OCI-LY7 (cell line): ENCODE data around the gene KIF21B. TPM values are rescaled to one million over a fixed set of nuclear protein-coding genes. Genes with fewer than 3 reads are reported as not detected.
A peak's percentile ranks its signal among the peaks of the same experiment; 100 is the strongest.

Source experiments
- BruUV-seq: library from RNA; stranded (reverse); fragments of 400-500 nt; replicated peaks from 2 replicates; lab custom pipeline; 2021; lab: Mats Ljungman, UMichigan
- CTCF ChIA-PET: fragments of 300-600 bp; sonication (Branson Sonifier 250); formaldehyde crosslinking; loops from one replicate; lab custom pipeline; 2022; ENCODE audit warnings: antibody characterized with exemption; ENCODE audit not compliant: unreplicated experiment; lab: Charles Lee
- POLR2A ChIA-PET: fragments of 300-600 bp; sonication (Branson Sonifier 250); formaldehyde crosslinking; loops from one replicate; lab custom pipeline; 2022; ENCODE audit warnings: antibody characterized with exemption; lab: Charles Lee
- DNase-seq: peaks from one replicate; pipeline ENCODE4 v3.0.0-alpha.2; 2015; ENCODE audit warnings: low spot score
- H2AFZ ChIP-seq: fragments of 200-600 bp; sonication (generic), shearing (Covaris generic); 2 replicates; pipeline ENCODE4 v1.6.1; 2014; ENCODE audit warnings: mild to moderate bottlenecking, antibody characterized with exemption, low read length, moderate library complexity
- H3K27ac ChIP-seq: fragments of 200-600 bp; sonication (generic); 2 replicates; pipeline ENCODE4 v1.5.1; 2014; ENCODE audit warnings: mixed run types, low read depth, mild to moderate bottlenecking, moderate library complexity, low read length, inconsistent platforms; ENCODE audit not compliant: poor library complexity, severe bottlenecking
- H3K36me3 ChIP-seq: fragments of 200-600 bp; sonication (generic); 2 replicates; pipeline ENCODE4 v1.6.1; 2014; ENCODE audit warnings: mild to moderate bottlenecking, antibody characterized with exemption, low read length, moderate library complexity, mixed read lengths; ENCODE audit not compliant: insufficient read depth
- H3K4me1 ChIP-seq: fragments of 200-600 bp; sonication (generic); 2 replicates; pipeline ENCODE4 v1.5.1; 2014; ENCODE audit warnings: mild to moderate bottlenecking, low read length; ENCODE audit not compliant: insufficient read depth, poor library complexity, severe bottlenecking
- H3K4me2 ChIP-seq: fragments of 200-600 bp; sonication (generic); 2 replicates; pipeline ENCODE4 v1.6.1; 2014; ENCODE audit warnings: mild to moderate bottlenecking, low read length
- H3K4me3 ChIP-seq: fragments of 200-600 bp; sonication (generic); 2 replicates; pipeline ENCODE4 v1.5.1; 2014; ENCODE audit warnings: mild to moderate bottlenecking, low read depth, low read length; ENCODE audit not compliant: poor library complexity, severe bottlenecking
- H3K79me2 ChIP-seq: fragments of 200-600 bp; sonication (generic); 2 replicates; pipeline ENCODE4 v1.6.1; 2016; ENCODE audit warnings: low read depth, mild to moderate bottlenecking, low read length, moderate library complexity, mixed read lengths; ENCODE audit not compliant: insufficient read depth
- H3K9me2 ChIP-seq: fragments of 200-600 bp; sonication (generic); 2 replicates; pipeline ENCODE4 v1.6.1; 2016; ENCODE audit warnings: mild to moderate bottlenecking, low read length, mixed read lengths; ENCODE audit not compliant: insufficient read depth
- H3K9me3 ChIP-seq: fragments of 200-600 bp; sonication (generic); 2 replicates; pipeline ENCODE4 v1.6.1; 2014; ENCODE audit warnings: mild to moderate bottlenecking, mixed run types, low read length, mixed read lengths
- H4K20me1 ChIP-seq: fragments of 200-600 bp; sonication (generic); 2 replicates; pipeline ENCODE4 v1.6.1; 2014; ENCODE audit warnings: mild to moderate bottlenecking, antibody characterized with exemption, low read length, moderate library complexity, mixed read lengths; ENCODE audit not compliant: insufficient read depth
- CTCF ChIP-seq: fragments of 200-600 bp; sonication (generic); conservative IDR thresholded peaks from 2 replicates; pipeline ENCODE4 v1.5.1; 2014; ENCODE audit warnings: mild to moderate bottlenecking, antibody characterized with exemption, low read length, moderate library complexity, mixed read lengths
- EZH2phosphoT487 ChIP-seq: fragments of 200-600 bp; sonication (generic); IDR thresholded peaks from 2 replicates; pipeline ENCODE4 v1.6.1; 2018; ENCODE audit warnings: low read depth, borderline replicate concordance, mild to moderate bottlenecking, mixed run types, antibody characterized with exemption, low read length, moderate library complexity, mixed read lengths
- intact Hi-C: fragments of 100-400 bp; cut with micrococcal nuclease; formaldehyde crosslinking; loops from one replicate; pipeline ENCODE4 v1.10.0; 2022; ENCODE audit not compliant: unreplicated experiment
- total RNA-seq, 2 experiments: library from RNA; depleted of rRNA in 1 of 2; stranded (reverse); fragments of >200 nt in 1 of 2; shearing (Covaris generic) in 1 of 2; gene quantifications; 2 replicates each; pipeline ENCODE4 v1.2.3, GENCODE V29; 2014 to 2022

The KIF21B gene
- total RNA-seq, 2 experiments from 2014 or later, result 30.5 to 65.7 TPM

GRCh38 chr1:201048521-201048920, 25.0 kb upstream of the KIF21B start:
- Histone ChIP-seq H4K20me1 (no peaks in the 10 kb centered on the region), H3K4me3 (no peak overlapping the region), H3K4me1 (no peaks in the 10 kb centered on the region), H3K9me3 (no peaks in the 10 kb centered on the region), H3K9me2 (no peaks in the 10 kb centered on the region), H2AFZ (no peak overlapping the region), H3K36me3 (no peaks in the 10 kb centered on the region), H3K27ac (no peak overlapping the region), H3K4me2 (no peak overlapping the region), H3K79me2 (no peaks in the 10 kb centered on the region)
- CTCF ChIA-PET, result no interaction called here
- no TSS peak for BruUV-seq
- no peak for DNase-seq
- intact Hi-C loops, result loop anchor here (5.0 kb wide), 1 partner anchor 69 kb away; no protein-coding TSS in a partner anchor
- POLR2A ChIA-PET, result interaction anchor here (0.9 kb wide), 1 partner anchor 39 kb away, joined by 3 read pairs; no protein-coding TSS in a partner anchor
- TF ChIP-seq EZH2phosphoT487 (no peak), CTCF (no peak)

GRCh38 chr1:201044119-201044518, 20.6 kb upstream of the KIF21B start:
- Histone ChIP-seq H2AFZ (no peak overlapping the region), H3K9me2 (no peaks in the 10 kb centered on the region), H3K4me2 (no peak overlapping the region), H3K27ac (no peak overlapping the region), H3K4me1 (no peaks in the 10 kb centered on the region), H4K20me1 (no peaks in the 10 kb centered on the region), H3K4me3 (no peak overlapping the region), H3K9me3 (no peaks in the 10 kb centered on the region), H3K79me2 (no peaks in the 10 kb centered on the region), H3K36me3 (no peaks in the 10 kb centered on the region)
- BruUV-seq, result no TSS peak
- no peak for DNase-seq
- POLR2A ChIA-PET, result no interaction called here
- CTCF ChIA-PET, result no interaction called here
- TF ChIP-seq CTCF, result no peak
- no peak for TF ChIP-seq EZH2phosphoT487
- intact Hi-C loops, result no loop called here

- POLR2A ChIA-PET, result interaction anchor here (0.6 to 0.7 kb wide), 2 partner anchors 35 to 123 kb away, joined by 3 read pairs; no protein-coding TSS in a partner anchor
- H3K9me2 ChIP-seq, result no peaks in the 10 kb centered on the region
- BruUV-seq, result no TSS peak
Measured at GRCh38 chr1:201042779-201043461, 19.4 kb upstream of the KIF21B start.

More at GRCh38 chr1:201042779-201043461, 19.4 kb upstream of the KIF21B start:
- Histone ChIP-seq H3K4me1 (no peaks in the 10 kb centered on the region), H3K36me3 (no peaks in the 10 kb centered on the region), H4K20me1 (no peaks in the 10 kb centered on the region), H3K79me2 (no peaks in the 10 kb centered on the region), H3K27ac (no peak overlapping the region), H3K9me3 (no peaks in the 10 kb centered on the region), H2AFZ (no peak overlapping the region), H3K4me3 (no peak overlapping the region), H3K4me2 (no peak overlapping the region)
- DNase-seq, result peak; percentile 73
- peak; percentile 96 for TF ChIP-seq CTCF
- TF ChIP-seq EZH2phosphoT487, result no peak
- intact Hi-C loops, result loop anchor here (1.0 kb wide), 2 partner anchors 64 to 71 kb away; no protein-coding TSS in a partner anchor
- CTCF ChIA-PET, result interaction anchor here (2.2 to 2.4 kb wide), 3 partner anchors 17 to 71 kb away, joined by 6 to 13 read pairs (median 9); no protein-coding TSS in a partner anchor
